NOMO-1 treated with dmso at 0.1 percent for 144 hours (cell line): Measurements from ENCODE around the gene SRGAP1.
A peak's percentile ranks its signal among the peaks of the same experiment; 100 is the strongest.

Experiments
- DNase-seq: peaks from one replicate; lab custom pipeline; 2025; ENCODE audit not compliant: unreplicated experiment; lab: John Stamatoyannopoulos, UW

The SRGAP1 gene

DNA sequence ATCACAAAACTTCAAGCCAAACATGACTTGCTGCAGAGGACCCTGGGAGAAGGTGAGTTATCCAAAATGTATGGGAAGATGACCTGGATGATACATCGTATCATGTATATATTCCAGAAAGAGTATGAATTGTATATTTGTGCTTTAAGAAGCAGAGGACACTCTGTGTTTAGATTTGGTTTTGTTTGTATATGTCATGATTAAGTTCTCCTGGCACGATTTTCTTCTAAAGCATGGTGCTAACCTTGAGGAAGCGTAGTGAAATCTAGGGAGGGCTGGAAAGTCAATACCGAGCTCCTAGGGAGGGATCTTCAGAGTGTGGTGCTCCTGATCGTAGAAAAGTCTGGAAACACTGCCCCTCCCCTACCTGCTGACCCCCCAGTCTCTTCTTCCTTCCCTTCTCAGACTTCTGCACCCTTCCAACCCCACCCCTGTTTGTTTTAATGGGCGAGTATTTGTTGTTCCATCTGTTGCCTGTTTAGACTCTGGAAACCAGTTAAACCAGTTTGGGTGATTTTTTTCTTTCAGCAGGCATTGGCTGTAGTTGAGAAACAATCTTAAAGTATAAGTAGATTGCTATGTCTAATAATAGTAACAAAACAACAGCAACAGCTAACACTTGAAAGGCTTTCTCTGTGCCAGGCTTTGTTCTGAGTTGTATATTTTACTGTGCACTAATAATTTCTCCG is 236.0 kb downstream of the SRGAP1 start:
- no peak for DNase-seq

DNA sequence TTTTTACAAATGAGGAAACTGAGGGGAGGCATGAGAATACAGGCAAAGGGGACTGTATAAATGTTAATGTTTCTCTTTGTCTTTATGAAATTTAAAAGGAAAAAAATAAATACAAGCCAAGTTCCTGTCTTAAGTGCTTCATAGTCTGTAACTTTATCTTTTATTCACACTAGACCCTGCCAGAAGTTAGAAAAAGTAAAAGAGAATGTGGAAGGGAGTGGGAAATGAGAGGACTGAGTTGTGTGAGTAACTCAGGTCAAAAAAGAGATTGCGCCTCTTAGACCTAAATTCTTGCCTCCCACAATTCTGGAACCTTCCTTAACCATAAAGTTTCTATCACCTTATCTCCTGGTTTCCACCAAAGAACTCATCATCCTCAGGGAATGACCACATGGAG is 236.5 kb downstream of the SRGAP1 start:
- no peak for DNase-seq

DNA sequence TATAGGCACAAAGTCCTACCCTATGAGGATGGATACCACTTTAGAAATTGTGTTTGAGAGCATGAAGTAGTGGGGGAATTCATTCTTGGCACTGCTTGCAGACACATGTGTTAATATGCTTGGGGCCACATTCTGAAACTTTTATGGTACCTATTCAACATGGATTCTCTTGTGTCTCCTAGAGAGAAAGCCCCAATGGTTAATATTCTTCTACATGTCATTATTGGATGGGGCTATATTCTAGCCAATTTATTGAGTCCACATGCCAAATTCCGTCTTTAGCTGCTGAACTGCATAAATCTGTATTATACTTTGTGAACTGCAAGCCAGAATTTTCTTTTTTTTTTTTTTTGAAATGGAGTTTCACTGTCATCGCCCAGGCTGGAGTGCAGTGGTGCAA is 237.6 kb downstream of the SRGAP1 start:
- DNase-seq = no peak

DNA sequence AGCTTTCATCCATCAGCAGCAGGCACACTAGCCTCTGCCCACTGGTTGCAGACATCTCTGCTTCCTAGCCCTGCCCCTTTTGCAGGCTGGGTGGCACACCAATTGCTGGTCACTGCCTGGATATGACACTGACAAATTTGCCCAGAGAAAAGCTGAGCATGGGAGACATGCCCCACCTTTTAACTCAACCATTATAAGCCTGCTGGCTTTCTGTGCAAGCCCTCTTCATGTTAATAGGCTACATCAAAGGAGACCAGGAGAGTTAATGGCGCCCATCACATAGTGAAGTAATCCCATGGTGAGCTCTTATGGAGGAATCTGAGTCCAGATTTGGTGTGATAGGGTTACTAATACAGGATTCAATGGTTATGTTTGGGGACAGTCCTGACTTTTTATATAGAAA is 238.4 kb downstream of the SRGAP1 start:
- DNase-seq = no peak

DNA sequence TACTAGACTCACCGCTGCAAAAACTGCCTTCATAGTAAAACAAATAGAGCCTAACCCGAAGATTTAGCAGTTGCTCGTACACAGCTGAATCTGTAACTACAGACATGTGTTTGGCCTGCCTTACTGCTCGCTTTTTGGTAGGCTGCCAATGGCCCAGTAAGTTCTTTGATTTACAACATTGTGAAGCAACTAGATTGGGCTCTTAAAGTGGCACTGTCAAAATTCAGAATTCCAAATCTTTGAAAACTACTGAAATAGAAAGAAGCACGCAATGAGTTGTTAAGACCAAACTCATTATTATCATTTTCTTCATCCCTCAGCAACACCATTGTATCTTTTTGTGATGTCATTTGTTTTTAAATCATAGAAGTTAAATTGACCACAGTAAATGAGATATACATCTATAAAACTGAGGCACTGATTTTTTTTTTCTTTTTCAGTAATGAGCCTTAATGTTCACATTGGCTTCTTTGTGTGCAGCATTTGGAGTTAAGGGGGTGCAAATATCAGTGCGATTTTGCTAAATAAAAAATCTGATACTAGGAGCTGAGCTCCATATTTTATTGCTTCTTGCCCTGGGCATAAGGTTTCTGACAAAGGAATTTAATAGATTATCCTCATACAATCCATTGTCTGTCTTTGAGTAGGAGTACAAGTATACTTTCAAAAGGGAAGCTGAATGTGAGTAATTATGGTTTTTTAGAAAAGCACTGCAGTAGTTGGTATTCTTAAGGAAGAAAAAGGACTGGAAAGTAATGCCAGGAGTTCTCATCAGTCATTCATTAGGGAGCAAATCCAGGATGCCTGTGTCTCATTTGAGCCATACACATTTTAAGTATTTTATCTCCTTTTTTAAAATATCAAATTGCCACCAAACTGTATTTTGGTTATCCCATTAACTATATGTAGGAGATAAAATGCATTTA is 239.0 kb downstream of the SRGAP1 start:
- DNase-seq = no peak

DNA sequence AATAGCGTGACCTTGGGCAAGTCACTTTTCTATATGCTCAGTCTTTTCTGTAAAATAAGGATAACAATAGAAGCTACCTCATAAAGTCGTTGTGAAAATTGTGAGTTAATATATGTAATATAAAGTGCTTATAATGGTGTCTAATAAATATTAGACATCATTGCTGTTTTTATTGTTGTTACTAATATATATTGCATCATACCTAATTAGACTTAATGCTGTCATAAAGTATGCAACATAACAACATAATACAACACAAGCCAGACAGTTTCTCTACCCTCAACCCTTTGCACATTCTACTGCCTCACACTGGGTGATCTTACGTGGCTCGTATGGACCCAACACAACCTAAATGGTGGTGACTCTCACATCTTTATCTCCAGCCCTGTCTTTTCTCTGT is 240.7 kb downstream of the SRGAP1 start:
- no peak for DNase-seq

DNA sequence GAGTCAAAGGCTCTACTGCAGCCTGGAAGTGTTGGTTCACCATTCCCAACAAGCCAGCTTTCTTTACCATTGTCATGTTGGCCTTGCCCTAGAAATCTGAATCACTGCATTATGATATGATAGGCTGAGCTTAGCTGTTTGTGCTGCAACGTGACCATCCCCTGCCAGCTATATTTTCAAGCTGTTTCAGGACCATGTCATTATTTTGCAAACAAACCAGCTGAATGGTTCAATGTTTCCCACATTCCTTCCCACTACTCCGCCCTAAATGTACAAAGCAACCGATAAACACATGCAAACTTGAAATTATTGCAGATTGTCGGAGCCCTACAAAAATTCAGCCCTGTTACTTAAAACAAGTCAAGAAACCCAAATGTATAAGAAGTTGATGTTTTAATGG is 241.5 kb downstream of the SRGAP1 start:
- no peak for DNase-seq

DNA sequence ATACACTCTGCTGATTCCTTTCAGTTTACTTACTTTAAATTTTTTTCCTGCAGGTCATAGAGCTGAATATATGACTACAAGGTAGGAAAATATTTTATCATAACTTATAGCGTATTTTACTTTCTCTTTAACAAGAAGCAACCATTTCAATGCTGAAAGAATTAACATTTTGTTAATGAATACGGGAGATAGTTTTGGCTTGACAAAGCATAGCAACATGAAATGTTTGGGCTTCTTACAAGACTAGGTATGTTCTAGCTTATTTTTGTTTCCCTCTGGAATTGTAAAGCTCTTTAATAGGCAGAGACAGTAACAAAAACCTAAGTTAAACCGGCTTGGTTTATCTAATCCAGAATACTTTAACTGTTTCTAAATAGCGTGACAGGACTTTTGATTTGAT is 242.4 kb downstream of the SRGAP1 start:
- DNase-seq = no peak

DNA sequence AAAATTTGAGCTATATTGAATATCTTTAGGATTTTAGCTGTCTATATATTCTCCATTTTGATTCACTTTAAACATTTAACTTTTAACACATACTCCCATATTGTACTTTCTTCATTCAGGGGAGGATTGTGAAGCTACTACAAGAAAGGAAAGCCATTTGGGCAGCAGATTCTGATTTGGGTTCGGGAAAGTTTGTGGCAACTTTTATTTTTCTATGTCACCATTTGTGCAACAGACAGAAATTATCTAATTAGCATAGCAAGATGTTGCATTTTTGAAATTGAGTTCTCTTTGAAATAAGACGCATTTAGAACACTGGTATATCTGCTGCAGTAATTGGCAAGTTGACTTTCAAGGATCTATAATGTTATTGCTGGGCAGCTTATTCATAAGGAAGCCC is 243.3 kb downstream of the SRGAP1 start:
- no peak for DNase-seq

DNA sequence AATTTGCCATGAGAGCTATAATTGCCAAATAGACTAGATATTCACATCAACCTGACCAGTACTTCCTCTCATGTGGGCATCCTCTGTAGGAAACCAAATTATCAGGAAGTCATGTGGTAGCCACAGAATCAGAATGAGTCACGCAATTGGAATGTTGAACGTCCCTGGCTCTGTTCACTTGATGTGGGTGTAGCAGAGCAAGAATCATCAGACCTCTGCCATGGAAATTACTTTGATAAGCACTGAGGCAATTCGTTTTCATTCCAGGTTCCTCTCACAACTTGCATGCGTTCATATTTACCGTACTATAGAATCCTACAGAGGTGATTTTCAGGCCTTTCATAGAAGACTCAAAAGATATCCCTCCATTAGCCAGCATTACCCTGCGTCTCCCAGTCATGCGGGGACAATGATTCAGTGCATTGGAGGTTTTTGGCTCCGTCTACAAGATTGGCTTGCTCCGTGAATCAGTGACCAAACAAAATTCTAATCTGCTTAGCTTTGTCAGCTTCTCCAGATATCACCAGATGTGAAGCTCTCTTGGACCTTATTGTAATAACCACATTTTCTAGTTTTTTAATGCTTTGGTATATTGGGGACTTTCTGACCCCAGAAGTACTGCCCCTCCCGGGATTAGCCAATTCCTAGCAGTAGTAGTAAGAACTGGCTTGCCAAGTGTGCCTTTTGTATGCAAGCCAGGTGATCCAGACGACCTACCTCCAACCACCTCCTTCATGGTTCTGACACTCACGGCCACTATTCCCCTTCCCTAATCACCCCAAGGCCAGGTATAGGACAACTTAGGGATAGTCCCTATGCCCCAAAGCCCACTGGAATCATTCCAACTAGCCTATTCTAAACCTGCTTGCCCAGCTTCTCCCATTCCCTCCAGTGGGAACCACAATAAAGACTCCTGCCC is 244.2 kb downstream of the SRGAP1 start:
- DNase-seq = peak; percentile 61

DNA sequence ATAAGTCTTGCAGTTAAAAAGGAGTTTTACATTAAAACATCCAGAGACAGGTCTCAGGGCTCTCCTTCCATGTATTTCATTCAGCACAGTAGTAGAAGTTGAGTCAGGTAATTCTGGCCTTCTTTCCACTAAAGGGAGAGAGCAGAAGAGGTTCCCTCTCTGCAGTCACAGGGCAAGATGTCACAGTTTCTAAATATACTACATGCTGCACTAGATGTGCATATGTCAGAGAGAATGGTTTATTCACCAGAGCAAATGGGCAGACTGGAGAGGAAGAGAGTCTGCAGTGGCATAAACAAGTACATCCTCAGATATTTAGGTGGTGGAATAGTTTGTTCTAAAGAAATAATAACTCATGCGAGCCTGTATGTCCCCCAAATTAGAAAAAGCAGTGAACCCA is 245.5 kb downstream of the SRGAP1 start:
- DNase-seq = no peak

DNA sequence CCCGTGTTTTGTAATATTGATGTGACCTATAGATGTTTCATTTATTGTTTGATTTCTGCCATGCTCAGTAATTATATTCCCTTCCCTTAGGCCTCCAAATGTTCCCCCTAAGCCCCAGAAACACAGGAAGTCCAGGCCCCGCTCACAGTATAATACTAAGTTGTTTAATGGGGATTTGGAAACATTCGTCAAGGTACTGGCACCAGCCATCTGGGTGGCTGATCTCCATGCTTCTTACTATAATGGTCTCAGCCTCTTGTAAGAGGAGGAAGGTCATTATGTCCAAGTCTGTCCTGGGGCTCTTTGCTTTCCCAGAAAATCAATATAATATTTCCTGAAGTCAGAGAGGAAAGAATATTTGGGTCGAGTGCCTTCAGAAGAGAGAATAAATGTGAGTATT is 246.7 kb downstream of the SRGAP1 start:
- no peak for DNase-seq

DNA sequence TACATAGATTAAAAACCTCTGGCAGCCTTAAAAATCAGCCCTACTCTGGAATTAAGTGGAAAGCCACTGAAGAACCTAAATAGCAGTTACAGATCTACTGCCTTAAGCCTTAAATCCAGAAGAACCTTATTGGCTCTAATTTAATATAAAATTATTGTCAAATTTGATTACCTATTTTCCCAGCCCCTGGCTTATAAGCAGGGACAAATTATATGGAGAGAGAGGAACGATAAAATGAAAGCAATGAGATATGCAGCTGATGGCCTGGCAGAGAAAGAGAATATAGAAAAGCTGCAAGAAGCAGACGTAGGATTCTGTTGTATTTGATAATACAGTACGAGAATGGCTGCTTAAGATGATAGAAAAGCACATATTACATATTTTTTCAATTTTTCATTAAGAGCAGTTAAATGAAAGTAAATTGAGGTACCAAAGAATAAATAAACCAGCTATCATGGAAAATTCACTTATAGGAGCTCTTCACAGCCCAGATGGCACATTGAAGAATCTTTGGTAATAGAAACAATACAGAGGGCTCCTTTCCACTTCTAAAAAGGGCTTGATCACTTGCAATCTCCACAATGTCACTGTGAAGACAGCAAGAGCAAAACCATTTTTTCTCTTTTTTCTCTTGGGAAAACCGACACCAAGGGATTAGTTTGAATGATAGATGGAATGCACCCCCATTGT is 248.2 kb downstream of the SRGAP1 start:
- no peak for DNase-seq

DNA sequence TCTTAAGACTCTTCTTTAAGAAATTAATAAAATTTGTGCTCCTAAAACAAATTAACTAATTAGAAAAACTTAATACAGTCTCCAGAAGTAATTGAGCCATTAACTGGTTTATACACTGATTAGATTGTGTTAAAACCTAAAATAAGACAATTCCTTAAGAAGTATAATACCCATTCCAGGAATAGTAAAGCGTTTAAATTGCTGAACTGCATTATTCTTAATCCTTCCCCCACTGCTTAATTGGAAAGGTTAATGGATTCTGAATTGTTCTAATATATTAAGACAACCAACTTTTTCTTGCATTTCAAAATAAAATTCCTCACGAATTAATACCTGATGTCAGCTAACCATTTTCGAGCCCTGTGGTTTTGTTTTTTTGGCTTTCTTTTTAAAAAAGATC is 249.2 kb downstream of the SRGAP1 start:
- DNase-seq = no peak

DNA sequence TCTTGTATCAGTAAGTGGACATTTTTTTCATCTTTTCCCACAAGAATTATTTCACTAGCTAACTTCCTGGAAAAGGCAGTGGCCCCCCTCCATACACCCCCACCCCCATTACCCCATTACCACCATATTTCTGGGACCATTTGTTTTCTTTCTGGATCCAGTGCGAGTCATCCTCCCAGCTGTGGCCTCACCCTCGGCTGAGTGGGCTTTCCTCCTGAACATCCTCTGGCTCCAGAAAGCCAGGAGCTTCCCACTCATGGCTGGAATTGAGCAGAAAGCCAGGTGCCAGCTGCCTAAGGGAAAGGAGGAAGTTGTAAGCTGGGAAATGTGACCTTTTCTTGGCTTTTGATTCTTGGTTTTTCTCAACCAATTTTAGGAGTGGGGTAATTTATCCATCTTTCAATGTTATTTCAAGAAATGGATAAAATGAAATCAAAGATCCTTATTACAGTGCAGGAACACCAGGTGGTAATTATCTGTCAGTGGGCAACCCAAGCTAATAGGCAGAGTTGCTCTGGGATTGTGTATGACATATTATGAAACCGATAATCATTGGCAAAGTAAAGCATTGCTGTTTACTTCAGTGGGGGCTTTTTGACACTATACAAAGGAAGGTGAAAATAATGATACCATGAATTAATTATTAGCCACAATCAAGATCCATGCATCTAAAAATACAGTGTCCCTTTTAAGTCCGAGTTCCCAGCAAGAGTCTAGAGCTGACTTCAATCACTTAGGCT is 253.0 kb downstream of the SRGAP1 start:
- no peak for DNase-seq

DNA sequence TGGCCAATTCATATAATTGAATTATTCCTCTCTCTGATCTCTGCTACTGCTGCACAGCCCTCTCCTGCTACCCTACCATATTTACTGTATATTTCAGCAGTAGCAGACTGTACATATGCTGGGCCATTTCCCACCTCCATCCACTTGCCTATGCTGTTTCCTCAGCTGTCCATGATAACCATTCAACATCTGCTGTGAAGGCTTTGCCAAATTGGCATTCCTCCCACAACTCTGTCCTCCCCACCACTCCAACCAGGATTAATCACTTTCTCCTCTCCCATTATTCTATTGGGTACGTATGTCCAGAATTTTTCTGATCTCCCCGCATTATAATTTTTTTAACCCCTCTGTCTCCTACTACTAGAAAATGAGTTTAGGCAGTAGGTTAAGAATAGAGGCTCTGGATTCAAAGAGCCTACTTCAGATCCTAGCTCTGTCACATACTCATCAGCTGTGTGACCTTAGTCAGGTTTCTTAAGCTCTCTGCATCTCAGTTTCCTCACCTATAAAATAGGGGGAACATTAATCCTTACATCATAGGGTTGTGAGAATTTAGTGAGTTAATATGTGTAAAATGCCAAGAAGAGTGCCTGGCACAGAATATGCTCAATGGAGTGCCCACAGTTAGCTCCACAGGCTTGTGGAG is 254.3 kb downstream of the SRGAP1 start:
- DNase-seq = no peak

DNA sequence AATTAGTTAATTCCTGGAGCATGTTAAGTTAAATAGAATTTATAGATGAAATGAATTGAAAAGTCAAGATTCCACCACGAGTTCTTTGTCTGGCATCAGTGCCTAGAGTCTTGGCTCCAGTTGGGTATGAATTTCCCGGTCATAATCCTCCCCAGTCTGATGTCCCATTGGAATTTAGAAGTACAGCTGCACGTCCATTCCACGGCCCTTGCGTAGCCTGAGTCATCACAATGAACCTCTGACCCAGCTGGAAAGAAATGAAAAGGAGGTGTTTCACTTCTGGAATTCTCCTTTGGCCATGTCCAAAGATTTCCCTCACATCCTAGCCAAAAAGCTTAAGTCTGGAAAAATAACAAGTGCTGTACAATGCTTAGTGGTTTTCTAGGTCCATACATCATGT is 254.9 kb downstream of the SRGAP1 start:
- no peak for DNase-seq

DNA sequence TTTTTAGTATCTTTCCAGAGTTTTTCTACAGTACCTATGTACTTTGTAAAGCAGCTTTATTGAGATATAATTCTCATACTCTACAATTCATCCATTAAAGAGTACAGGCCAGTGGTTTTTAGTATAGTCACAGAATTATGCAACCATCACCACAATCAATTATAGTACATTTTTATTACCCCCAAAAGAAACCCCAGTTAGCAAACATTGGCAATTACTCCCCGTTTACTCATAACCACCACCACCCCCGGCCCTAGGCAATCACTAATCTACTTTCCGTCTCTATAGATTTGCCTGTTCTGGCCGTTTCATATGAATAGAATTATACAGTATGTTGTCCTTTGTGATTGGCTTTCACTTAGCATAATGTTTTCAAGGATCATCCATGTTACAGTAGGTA is 257.8 kb downstream of the SRGAP1 start:
- DNase-seq = peak; percentile 6

DNA sequence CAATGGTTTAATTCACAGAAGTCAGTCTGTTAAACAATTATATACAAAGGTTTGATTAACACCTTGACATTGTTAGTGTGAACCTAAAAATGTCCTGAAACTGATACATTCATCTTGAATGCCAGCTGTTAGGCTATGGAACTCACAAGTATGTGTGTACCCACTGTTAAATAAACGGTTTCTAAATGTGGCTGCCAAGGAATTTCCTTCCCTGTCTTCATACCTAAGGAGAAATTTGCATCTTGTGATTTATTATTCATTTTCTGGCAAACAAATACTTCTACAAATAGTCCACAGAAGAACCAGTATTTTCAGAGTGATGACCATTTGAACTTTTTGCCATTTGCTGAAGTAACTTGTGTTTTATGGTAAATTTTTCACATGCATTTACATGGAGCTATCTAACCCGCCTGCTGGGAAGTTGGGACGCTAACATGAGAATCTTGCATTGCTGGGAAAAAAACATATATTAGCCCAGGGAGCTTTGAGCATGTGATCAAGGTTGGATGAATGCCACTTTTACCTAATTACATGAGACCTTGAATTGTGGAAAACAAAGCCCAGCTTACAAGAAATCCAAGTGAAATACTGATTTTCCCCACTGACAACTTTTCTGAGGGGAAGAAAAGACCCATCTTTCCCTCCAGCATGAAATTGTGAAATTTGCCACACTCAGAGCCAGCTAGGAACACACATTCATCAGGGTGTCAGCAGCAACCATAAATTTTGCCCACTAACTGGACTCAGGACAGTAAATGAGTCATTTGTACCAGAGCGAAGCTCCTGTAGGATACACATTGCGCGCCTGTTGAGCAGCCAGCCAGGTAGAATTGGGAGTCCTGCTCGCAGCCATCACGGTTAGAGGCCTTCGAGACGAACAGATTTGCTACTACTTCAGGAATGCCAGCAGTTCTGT is 259.6 kb downstream of the SRGAP1 start:
- no peak for DNase-seq
